Measurements from ENCODE around the gene WWOX.

WWOX gene

DNA sequence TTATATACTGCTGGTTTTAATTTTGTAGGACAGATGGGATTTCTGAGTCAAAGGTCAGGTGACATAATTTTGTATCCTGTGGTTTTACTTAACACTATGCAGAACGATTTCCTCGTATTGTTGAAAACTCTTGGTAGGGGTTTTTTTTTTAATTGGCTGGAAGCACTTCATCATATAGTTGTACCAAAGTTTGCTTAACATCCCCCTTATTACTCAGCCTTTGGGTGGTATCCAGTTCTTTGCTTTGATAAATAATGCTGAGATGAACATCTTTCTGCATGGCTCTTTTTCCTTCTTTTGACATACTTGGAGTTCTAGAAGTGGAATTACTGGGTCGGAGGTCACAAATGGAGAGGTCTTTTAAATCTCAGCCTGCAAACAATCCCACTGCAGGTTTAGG, 1082.0 kb downstream of the WWOX start:
- DNase-seq (ENCODE audit: low spot score), result no peak

DNA sequence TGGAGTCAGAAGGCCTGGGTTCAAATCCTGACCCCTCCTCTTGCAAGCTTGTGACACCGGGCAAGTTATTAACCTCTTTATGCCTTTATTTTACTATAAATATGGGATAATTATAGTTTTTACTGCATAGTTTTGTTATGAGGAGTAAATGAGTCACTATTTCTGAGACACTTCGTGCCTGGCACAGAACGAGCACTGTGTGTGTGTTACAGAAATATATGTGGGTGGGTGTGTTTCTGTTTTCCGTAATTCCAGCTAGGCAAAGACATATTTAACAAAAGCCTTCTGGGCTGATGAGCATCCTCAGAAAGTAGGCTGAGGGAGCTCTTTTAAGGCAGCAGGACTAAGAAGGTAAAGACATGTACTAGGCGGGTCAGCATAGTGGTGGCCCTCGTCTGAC, 1083.2 kb downstream of the WWOX start:
- DNase-seq (ENCODE audit: low spot score), result no peak

DNA sequence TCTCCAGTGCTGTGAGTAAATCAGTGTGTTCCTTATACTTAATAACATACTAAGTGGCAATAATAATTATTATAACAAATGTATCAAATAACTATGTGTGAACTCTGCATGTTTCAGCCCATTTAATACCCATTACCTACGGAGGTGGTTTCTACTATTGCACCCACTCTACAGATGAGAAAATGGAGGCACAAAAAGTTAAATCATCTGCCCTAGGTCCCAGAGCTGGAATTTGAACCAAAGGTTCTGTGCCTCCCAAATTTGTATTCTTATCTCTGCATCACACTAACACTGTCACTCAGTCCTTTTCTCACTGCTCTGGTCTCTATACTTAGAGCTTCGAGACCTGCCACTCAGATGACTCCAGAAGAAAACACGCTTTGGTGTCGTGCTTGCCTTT, 1084.1 kb downstream of the WWOX start:
- no peak for DNase-seq (ENCODE audit: low spot score)

DNA sequence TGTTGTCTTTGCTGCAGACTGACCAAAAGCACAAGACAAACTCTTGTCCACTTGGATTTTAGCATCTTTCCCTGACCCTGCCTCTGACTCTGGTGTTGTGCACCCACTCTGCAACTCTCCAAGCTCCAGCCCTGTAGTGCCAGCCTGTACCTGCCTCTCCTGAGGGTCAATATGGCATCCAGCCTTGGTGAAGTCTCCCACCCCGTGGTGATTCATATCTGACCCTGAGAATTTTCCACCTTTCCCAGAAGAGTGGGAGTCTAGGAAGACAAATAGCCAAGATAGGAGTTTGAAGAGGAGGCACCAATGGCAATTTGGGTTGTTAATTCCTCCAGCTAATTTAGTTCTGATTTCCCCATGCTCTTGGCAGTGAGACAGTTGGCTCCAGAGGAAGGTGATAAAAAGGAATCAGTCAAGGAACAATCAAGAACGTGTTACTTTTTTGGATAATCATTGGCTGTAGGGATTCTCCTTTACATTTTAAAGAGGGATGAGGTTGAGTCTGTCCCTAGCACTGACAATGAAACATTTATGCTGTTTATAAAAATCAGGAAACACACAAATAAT, 1085.1 kb downstream of the WWOX start:
- no peak for DNase-seq (ENCODE audit: low spot score)

DNA sequence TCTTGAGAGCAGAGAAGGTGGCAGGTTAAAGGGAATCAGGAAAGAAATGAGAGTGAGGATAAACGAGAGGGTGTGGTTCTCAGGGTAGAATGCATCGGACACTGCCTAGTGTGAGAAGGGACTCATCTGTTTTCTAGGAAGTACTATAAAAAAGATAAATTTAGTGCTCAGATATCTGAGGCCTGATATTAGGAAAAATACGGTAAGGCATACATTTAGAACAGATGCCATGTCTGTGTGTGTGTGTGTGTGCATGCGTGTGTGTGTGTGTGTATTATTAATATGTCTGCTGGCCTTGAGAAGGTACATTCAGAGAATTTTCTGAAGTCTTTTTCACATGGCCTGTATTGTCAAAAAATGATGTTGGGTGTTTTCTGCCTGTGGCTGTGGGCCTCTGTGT, 1086.3 kb downstream of the WWOX start:
- DNase-seq (ENCODE audit: low spot score), result no peak

DNA sequence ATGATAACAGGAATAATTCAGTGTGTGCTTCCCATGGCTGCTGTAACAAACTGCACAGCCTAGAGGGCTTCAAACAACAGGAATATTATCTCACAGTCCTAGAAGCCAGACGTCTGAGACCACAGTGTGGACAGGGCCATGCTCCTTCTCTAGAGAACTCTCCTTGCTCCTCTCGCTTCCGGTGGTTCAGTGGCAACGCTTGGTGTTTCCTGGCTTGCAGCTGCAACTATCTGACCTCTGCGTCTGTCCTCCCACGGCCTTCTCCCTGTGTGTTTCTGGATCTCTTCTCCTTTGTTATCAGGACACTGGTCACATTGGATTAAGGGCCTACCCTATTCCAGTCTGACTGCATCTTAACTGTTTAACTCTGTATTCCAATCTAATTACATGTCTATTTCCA, 1086.7 kb downstream of the WWOX start:
- DNase-seq (ENCODE audit: low spot score), result no peak

DNA sequence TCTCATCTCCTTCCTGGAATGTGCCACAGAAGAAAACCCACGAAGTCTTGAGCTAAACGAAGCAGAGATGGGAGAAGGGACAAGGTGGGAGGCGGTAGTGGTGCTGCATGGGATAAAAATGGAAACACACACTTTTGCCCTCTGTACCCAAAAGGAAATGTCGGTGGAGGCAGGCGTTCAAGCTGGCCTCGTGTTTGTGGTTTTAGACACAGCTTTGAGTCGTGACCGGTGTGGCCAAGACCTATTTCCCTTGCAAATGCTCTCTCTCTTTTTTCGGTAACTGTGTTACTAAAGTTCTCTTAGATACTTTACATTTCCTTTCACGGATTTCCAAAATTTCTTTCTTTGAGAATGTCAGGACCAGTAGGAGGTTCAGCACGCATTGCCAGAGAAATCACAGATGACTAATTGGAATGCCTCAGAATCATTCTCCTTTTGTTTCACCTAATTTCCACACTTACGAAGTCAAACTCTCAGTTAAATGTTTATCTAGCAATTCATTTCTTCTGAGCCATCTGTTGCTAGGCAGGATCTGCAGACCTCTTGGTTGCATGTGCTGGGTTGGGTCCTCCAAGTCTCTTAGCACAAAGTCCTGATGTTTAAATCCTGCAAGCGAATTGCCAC, 1088.8 kb downstream of the WWOX start:
- no peak for DNase-seq (ENCODE audit: low spot score)

DNA sequence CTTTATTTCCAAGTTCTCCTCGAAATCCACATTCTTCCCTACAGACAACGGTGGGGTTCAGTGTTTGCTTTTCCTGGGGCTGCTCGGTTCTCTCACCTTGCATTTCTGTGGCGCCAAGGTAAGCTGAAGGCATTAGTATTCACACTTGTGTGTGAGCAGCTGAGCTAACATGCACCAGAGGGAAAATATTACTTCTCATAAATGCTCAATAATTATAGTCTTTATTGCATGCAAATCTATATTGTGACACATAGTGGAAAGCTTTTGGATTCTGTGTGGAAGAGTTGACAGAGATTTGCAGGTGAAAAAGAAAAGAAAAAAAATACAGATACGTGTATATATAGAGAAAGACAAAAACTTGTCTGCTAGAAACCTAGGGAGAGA, 1089.3 kb downstream of the WWOX start:
- DNase-seq (ENCODE audit: low spot score), result no peak

DNA sequence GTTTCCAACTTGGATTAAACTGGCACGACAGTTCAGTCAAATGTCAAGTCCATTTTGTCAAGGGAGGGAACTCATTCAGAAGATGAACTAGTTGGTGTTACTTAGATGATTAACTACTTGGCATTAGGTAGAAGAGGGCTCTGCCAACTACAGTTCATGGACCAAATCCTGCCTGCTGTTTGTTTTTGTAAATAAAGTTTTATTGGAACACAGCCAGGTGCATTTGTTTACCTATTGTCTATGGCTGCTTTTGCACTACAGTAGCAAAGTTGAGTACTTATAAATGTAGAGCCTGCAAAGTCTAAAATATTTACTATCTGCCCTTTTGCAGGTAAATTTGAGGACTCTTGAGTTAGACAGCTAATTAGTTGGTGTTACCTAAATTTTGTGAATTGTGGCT, 1091.1 kb downstream of the WWOX start:
- no peak for DNase-seq (ENCODE audit: low spot score)

DNA sequence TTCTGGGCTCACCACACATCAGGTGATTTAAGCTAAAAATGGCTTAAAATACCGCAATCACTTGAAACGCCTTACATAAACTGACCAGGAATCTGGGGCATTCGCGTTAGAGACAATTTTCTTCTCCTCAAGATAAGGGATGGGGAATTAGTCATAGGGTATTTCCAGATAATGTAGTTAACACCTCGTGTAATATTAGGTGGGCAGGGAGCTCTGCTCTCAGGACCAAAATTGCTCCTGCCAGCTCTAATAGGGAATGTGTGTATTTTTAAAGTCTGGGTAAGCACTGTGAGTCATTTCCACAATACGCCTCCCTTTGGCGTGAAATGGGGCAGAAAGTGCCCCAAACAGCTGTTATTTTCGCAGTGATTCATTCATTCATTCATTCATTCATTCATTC, 1092.5 kb downstream of the WWOX start:
- no peak for DNase-seq (ENCODE audit: low spot score)

DNA sequence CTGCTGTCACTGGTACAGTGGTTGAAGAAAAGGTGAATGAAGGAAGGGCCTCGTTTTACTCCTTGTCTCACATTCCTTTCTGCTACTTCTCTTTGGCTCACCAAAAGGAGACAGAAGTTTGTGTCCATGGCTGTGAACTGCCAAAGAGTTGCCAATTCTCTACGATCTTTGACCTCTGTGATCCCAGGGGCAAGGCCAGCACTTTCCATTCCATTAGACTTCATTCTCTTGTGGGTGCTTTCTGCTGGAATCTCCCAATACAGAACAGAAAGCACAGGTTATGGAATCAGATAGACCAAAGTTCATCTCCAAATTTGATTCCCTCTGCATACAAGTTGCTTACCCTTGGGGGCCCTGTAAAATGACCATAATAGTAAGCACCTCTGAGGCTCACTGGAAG, 1093.5 kb downstream of the WWOX start:
- DNase-seq (ENCODE audit: low spot score), result no peak

DNA sequence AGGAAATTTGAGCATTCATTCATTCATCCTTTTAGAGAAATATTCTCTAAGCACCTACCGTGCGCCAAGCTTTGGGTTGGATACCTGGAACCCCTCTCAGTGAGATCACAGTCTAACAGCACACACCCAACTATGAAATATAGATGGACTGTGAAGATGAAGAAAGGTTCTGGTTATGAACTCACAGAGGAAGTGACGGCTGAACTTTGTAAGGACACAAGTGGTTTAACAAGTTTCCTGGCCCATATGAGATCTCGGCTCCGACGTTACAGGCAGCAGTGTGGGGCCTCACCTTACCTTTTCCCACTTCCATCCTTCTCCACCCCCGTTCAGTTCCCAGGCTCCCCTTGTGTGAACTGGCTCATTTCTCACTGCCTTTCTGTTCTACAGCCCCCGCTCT, 1094.8 kb downstream of the WWOX start:
- DNase-seq (ENCODE audit: low spot score), result no peak

DNA sequence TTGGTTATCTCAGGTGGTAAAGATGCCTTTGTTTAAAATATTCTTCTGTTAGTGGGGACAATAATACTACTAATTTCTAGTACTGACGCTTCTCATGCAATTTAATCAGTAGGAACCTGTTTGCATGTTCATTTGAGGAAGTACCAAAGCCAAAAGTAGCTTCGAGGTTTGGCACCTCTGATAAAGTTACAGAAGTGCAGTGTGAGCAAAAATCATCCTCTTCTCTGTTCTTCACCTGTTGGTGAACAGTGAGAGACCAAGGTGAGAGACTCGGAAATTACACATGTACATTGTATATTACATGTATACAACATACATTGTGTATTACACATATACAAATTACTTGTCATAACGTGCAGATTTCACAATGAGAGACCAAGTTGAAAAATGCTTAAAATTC, 1096.5 kb downstream of the WWOX start:
- DNase-seq (ENCODE audit: low spot score), result no peak

DNA sequence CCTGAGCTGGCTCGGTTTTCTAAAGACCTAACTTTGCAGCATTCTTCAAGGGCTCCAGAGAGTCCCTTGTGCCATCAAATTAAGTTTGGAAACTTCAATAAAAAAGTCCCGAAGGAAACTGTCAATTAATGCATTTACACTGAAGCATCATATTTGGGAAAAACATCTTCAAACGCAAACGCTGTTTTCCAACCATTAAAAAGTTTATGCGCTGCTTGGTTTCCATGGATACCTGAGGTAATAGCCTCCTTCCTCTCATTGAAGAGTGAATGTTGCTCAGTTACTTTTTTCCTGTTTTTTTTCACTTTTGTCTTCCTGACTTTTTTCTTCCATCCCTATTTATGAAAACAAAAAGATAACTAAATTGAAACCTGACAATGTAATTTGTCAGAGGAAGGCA, 1102.0 kb downstream of the WWOX start:
- no peak for DNase-seq (ENCODE audit: low spot score)

DNA sequence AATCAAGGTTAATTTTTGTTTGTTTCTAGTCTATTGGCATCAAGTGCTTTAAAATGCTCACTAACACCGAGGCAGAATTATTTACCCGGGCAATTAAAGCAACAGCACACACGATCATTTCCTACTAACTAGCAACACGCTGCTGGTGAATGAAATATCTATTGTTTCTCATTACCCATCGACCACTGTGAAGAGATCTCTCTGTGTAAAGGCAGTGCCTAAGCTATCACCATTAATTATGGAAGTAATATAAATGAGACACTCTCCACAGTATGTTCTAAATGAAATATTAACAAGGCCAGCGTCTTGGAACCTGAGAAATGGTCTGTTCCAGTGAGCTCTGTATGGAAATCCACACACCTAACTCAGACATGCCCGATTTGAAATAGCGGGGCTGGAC, 1103.5 kb downstream of the WWOX start:
- no peak for DNase-seq (ENCODE audit: low spot score)

DNA sequence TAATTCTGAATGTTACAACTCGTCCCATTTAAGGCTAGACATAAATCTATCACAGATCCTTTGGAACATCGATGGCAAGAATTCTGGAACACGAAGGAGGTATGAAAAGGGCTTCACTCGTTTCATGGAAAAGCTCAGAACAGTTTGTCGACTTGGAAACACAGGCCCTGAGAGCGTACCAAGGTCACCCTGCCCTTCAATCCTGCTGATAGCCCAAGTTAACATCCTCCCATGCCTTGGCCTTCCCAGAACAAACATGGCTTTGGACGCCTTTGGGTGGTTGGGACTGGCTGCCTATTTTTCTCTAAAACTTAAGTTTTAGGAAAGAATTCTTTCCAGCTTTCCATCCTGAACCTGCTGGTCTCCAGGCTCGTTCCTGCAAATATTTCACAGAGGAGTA, 1105.0 kb downstream of the WWOX start:
- DNase-seq (ENCODE audit: low spot score), result no peak

DNA sequence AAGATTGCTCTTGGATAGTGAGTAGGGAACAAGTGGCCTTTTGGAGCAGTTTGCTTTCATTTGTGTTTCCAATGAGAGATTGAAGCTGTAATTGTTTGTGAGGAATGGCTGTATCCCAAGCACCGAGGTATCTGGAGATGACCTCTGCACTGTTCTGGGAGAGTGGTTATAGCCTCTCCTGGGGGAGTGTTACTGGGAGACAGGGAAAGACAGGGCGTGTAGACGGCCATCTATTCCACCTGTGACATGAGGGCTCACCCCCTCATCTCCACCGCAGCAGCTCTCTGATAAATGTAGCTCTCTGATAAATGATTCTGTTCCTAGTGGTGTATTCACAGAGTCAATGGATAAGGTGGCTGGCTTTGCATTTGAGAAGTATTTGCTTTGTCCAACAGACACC, 1107.4 kb downstream of the WWOX start:
- no peak for DNase-seq (ENCODE audit: low spot score)

DNA sequence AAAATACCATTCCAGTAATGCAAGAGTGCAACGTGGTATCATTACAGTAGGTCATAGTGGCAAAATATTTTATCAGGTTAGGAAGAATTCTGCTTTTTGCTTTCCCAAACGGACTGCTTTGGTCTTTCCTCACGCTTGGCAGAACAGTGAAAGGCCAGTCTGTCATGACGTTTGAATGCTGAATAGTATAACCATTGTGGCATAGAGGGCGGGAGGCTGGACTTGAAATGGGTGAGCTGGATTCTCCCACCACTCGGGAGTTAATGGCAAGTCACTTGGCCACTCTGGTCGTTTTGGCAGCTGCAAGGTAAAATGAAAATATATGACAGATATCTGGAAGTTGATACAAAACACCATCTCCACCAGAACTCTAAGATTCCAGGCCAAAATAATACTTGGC, 1109.9 kb downstream of the WWOX start:
- DNase-seq (ENCODE audit: low spot score), result no peak

DNA sequence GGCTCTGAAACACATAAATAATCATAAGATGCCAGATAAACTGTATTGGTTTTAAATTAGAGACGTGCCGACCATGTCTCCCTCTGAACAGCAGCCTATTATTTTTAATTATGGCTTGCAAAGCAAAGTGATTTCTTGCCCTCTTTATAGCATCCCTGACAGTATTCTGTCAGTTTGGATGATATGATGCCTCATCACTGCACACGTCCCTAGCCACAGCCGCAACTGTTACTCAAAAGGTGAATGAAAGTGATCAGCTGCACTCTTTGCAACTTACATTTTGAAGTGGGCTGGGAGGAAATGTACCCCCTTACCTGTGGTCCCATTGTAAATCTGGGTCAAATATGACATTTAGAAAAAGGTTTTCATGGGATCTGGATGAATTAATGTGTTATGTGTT, 1111.2 kb downstream of the WWOX start:
- no peak for DNase-seq (ENCODE audit: low spot score)

DNA sequence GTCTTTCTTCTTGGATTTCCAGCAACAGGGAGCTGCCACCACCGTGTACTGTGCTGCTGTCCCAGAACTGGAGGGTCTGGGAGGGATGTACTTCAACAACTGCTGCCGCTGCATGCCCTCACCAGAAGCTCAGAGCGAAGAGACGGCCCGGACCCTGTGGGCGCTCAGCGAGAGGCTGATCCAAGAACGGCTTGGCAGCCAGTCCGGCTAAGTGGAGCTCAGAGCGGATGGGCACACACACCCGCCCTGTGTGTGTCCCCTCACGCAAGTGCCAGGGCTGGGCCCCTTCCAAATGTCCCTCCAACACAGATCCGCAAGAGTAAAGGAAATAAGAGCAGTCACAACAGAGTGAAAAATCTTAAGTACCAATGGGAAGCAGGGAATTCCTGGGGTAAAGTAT, 1112.1 kb downstream of the WWOX start:
- no peak for DNase-seq (ENCODE audit: low spot score)

DNA sequence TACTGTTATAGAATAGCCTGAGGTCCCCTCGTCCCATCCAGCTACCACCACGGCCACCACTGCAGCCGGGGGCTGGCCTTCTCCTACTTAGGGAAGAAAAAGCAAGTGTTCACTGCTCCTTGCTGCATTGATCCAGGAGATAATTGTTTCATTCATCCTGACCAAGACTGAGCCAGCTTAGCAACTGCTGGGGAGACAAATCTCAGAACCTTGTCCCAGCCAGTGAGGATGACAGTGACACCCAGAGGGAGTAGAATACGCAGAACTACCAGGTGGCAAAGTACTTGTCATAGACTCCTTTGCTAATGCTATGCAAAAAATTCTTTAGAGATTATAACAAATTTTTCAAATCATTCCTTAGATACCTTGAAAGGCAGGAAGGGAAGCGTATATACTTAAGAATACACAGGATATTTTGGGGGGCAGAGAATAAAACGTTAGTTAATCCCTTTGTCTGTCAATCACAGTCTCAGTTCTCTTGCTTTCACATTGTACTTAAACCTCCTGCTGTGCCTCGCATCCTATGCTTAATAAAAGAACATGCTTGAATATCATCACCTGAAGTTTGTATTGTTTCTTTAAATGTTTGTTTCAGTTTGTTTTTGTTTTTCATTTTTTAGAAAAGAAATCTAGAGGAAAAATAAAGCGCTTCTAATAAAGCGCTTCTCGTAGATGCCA, 1112.8 kb downstream of the WWOX start:
- no peak for DNase-seq (ENCODE audit: low spot score)

DNA sequence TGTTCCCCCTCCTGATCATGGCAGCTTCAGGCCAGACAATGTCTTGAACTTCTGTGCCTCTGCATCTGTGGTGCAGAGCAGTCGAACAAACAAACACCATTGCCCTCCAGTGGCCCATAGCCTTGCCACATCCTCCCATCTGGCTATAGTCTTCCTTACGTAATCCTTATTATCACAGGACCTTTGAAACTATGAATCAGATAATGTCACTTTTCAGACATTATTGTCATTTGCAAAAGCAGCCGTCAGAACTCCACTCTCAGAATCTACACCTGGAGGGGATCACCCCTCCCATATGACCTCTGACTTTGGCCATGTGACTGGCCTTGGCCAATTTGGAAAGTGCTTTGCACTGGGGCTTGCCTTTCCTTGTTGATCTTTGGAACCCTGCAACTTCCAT, 1113.8 kb downstream of the WWOX start:
- DNase-seq (ENCODE audit: low spot score), result no peak

DNA sequence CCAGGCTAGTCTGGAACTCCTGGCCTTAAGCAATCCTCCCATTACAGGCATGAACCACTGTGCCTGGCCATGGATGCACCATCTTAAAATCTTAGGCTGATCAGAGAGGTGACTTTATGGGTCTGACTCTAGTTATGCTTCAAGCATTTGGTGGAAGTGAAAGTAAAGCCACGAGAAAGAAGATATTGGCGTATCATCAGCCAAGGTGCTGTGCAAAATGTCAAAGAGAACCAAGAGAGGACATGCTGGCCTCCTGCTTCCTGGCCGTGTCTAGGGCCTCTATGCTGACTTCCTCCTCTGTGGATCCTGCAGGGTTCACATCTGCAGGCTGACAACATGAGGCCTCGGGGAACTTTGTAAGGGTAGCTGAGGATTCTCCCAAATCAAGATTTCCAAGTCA, 1115.8 kb downstream of the WWOX start:
- no peak for DNase-seq (ENCODE audit: low spot score)

DNA sequence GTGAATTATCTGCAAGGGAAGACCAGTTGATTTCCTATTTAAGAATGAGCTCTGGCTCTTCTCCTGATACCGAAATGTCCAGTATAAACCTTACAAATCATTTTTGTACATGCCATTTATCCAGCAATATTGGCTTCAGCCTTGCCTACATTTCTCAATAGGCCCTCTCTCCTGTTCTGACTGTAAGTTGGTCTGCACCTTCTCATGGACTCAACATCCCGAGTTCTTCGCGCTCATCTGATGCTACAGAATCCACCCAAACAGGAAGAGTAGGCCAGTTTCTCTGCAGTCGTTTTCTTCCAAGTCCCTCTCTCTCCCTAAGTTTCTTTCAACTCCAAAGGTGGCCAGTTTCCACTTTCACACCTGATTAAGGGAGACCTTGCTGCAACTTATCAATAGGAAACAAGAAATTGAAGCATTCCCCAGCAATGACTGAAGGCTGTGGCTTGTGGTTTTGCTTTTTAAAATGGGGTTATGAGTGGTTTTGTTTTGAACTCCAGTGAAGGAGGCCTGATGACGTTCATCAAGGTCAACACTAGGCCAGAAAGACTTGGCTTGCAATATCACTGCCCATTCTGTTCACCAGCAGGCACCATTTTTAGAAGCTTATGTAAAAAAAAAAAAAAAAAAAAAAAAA, 1118.0 kb downstream of the WWOX start:
- DNase-seq (ENCODE audit: low spot score), result no peak

All from ecto neural progenitor cell (in vitro differentiated cells).